ENCODE measurements around the gene TTC14.

The TTC14 gene

GRCh38 chr3:180633722-180634121 is 31.8 kb downstream of the TTC14 start:
- no peak for DNase-seq

- no peak for DNase-seq
Measured at GRCh38 chr3:180640987-180641386, 39.0 kb downstream of the TTC14 start.

DNA sequence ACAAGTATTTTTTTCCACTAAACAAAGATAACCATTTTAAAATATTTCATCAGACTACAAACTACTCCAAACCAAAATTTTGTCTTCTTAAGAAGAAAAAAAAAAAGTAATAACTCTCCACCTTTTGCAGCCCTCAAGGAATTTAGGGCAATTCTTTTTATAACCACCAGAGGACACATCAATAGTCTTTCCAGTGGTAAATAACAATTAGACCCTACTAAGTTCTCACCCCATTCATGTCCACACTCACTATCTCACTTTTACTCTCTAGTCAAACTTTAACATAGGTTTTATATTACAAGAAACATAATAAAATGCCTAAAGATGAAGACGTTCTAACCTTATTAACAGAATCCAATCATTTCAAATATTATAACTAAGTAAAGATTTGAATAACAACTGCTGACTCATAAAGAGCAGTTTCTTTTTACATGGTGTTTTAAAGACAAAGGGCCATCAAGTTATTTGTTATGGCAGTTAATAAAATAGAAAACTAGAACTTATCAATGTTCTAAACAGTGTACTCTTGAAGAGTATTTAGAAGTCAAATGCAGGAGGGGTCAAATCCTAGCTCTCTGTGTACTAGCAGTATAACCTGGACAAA is 44.3 kb downstream of the TTC14 start:
- no peak for DNase-seq

GRCh38 chr3:180656406-180656805 is 54.4 kb downstream of the TTC14 start:
- no peak for DNase-seq

GRCh38 chr3:180657094-180657493 is 55.1 kb downstream of the TTC14 start:
- DNase-seq: no peak

Measured in suppressor macrophage (primary cell).